ENCODE data around the gene KLHL2.

GRCh38 chr4:165324236-165324917 is 117.0 kb downstream of the KLHL2 start:
- TF ChIP-seq POLR2A (IDR thresholded peaks at IDR 0.05) (no peak), CTCF (IDR thresholded peaks at IDR 0.05) (no peak)
